SK-N-SH (cell line): ENCODE data around the gene ACSL1.

Experiments
- CHD2 ChIP-seq: fragments of 150-350 bp; IDR thresholded peaks from 2 replicates; pipeline ENCODE4 v1.6.1; 2018; ENCODE audit warnings: low read length; ENCODE audit not compliant: partially characterized antibody
- ELF1 ChIP-seq: IDR thresholded peaks from 2 replicates; pipeline ENCODE4 v1.4.0; 2012
- EP300 ChIP-seq, 2 experiments: IDR thresholded peaks; 2 replicates each; pipeline versions ENCODE4 v1.4.0 to v1.6.1; 2012; ENCODE audit warnings: borderline replicate concordance in 1 of 2, low read depth in 1 of 2, low read length in 1 of 2
- EZH2phosphoT487 ChIP-seq: fragments of 200-600 bp; sonication (generic); IDR thresholded peaks from 2 replicates; pipeline ENCODE4 v1.6.1; 2017; ENCODE audit warnings: low read depth, mixed run types, mild to moderate bottlenecking, antibody characterized with exemption, moderate library complexity, borderline replicate concordance
- GATA2 ChIP-seq: sonication (generic); formaldehyde crosslinking; IDR thresholded peaks from 2 replicates; pipeline ENCODE4 v1.5.0; 2020; ENCODE audit warnings: mild to moderate bottlenecking, missing genetic modification reagents
- MEF2A ChIP-seq: IDR thresholded peaks from 2 replicates; pipeline ENCODE4 v1.4.0; 2012; ENCODE audit warnings: low read depth, borderline replicate concordance
- RAD21 ChIP-seq: IDR thresholded peaks from 2 replicates; pipeline ENCODE4 v1.6.1; 2012; ENCODE audit warnings: mild to moderate bottlenecking, low read length
- RCOR1 ChIP-seq: fragments of 150-350 bp; IDR thresholded peaks from 2 replicates; pipeline ENCODE4 v1.6.1; 2017; ENCODE audit warnings: antibody characterized with exemption, low read length
- RFX5 ChIP-seq: IDR thresholded peaks from 2 replicates; pipeline ENCODE4 v1.6.1; 2012; ENCODE audit warnings: mild to moderate bottlenecking, improper control_type of control experiment, low read length
- TF ChIP-seq, protein P1 (sequence below): fragments of 200-600 bp; sonication (generic); IDR thresholded peaks from 2 replicates; pipeline ENCODE4 v1.6.1; 2017; ENCODE audit warnings: antibody characterized with exemption, mild to moderate bottlenecking, moderate library complexity
- TF ChIP-seq, protein P2 (sequence below): IDR thresholded peaks from 2 replicates; pipeline ENCODE4 v1.4.0; 2012; ENCODE audit warnings: low read depth
- TF ChIP-seq, protein P3 (sequence below): IDR thresholded peaks from 2 replicates; pipeline ENCODE4 v1.4.0; 2012; ENCODE audit warnings: low read depth, borderline replicate concordance
- TF ChIP-seq, protein P4 (sequence below): IDR thresholded peaks from 2 replicates; pipeline ENCODE4; 2012

DNA sequence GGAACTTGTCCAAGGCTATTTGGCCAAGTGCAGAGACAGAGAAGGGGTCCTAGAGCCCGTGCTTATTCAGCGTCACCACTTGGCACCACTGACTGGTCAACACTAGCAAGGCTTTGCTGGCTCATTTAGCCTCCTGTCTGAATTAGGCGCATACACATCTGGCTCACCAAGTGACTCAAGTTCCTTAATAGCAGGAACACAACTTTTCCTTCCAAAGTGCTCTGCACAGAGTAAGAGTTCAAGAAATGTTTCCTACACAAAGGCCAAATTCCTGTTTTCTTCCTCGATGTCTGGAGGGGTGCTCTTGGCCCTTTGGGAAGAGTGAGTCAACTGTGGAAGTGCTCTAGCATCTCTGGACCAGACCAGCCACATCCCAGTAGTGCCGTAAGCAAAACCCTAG, 65.1 kb downstream of the ACSL1 start:
- TF ChIP-seq EP300 (IDR thresholded peaks at IDR 0.05; ENCODE audit: borderline replicate concordance in 1 of 2, low read depth in 1 of 2, low read length in 1 of 2) = no peak
- no peak for TF ChIP-seq EZH2phosphoT487
- TF ChIP-seq CHD2 = no peak
- TF ChIP-seq, protein P1, sequence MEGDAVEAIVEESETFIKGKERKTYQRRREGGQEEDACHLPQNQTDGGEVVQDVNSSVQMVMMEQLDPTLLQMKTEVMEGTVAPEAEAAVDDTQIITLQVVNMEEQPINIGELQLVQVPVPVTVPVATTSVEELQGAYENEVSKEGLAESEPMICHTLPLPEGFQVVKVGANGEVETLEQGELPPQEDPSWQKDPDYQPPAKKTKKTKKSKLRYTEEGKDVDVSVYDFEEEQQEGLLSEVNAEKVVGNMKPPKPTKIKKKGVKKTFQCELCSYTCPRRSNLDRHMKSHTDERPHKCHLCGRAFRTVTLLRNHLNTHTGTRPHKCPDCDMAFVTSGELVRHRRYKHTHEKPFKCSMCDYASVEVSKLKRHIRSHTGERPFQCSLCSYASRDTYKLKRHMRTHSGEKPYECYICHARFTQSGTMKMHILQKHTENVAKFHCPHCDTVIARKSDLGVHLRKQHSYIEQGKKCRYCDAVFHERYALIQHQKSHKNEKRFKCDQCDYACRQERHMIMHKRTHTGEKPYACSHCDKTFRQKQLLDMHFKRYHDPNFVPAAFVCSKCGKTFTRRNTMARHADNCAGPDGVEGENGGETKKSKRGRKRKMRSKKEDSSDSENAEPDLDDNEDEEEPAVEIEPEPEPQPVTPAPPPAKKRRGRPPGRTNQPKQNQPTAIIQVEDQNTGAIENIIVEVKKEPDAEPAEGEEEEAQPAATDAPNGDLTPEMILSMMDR = no peak
- no peak for TF ChIP-seq MEF2A
- no peak for TF ChIP-seq ELF1
- TF ChIP-seq, protein P2, sequence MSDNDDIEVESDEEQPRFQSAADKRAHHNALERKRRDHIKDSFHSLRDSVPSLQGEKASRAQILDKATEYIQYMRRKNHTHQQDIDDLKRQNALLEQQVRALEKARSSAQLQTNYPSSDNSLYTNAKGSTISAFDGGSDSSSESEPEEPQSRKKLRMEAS = no peak
- no peak for TF ChIP-seq RAD21
- TF ChIP-seq GATA2 (CRISPR knock-in tag) = no peak
- TF ChIP-seq, protein P3, sequence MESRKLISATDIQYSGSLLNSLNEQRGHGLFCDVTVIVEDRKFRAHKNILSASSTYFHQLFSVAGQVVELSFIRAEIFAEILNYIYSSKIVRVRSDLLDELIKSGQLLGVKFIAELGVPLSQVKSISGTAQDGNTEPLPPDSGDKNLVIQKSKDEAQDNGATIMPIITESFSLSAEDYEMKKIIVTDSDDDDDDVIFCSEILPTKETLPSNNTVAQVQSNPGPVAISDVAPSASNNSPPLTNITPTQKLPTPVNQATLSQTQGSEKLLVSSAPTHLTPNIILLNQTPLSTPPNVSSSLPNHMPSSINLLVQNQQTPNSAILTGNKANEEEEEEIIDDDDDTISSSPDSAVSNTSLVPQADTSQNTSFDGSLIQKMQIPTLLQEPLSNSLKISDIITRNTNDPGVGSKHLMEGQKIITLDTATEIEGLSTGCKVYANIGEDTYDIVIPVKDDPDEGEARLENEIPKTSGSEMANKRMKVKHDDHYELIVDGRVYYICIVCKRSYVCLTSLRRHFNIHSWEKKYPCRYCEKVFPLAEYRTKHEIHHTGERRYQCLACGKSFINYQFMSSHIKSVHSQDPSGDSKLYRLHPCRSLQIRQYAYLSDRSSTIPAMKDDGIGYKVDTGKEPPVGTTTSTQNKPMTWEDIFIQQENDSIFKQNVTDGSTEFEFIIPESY = no peak
- TF ChIP-seq, protein P4, sequence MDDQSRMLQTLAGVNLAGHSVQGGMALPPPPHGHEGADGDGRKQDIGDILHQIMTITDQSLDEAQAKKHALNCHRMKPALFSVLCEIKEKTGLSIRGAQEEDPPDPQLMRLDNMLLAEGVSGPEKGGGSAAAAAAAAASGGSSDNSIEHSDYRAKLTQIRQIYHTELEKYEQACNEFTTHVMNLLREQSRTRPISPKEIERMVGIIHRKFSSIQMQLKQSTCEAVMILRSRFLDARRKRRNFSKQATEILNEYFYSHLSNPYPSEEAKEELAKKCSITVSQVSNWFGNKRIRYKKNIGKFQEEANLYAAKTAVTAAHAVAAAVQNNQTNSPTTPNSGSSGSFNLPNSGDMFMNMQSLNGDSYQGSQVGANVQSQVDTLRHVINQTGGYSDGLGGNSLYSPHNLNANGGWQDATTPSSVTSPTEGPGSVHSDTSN = no peak
- TF ChIP-seq RFX5 = no peak
- TF ChIP-seq RCOR1 = no peak
